ENCODE results near the gene CD247. TPM values are rescaled to one million over a fixed set of nuclear protein-coding genes. Genes with fewer than 3 reads are reported as not detected.

The CD247 gene
- total and polyA plus RNA-seq, 2 of the 4 experiments (the other 2 are of a cell fraction): not detected

GRCh38 chr1:167467752-167468151 is 50.6 kb downstream of the CD247 start:
- no peak overlapping the region for H3K4ac ChIP-seq (ENCODE audit: low read depth, low read length)
- H4K20me1 ChIP-seq (ENCODE audit: insufficient read depth, low read length): no peaks in the 10 kb centered on the region
- no peak overlapping the region for H2BK120ac ChIP-seq (ENCODE audit: low read depth, low read length)
- no peak overlapping the region for H3K27ac ChIP-seq (ENCODE audit: insufficient read depth, low read length)
- H3K4me3 ChIP-seq (ENCODE audit: insufficient read depth, low read depth, low read length): no peak overlapping the region
- ChIA-PET CTCF (interaction anchor here (0.8 kb wide), 2 partner anchors 10 to 1719 kb away, joined by 3 to 5 read pairs; no protein-coding TSS in a partner anchor), POLR2A (ENCODE audit: unreplicated experiment) (interaction anchor here (1.1 kb wide), 1 partner anchor 24 kb away, joined by 5 read pairs; no protein-coding TSS in a partner anchor)
- DNase-seq: no peak
- H4K91ac ChIP-seq (ENCODE audit: insufficient read depth, low read depth, low read length): no peak overlapping the region
- dilution Hi-C loops (cut with HindIII; ENCODE audit: low sequenced_read_pairs, unreplicated experiment): no loop called here
- in situ Hi-C loops (cut with MboI; ENCODE audit: low sequenced_read_pairs): no loop called here
- ATAC-seq (ENCODE audit: low read depth): no peak
- H3K4me1 ChIP-seq (ENCODE audit: control insufficient read depth, insufficient read depth, low read length): no peaks in the 10 kb centered on the region; the same call in 1 of the 2 replicates
- no peaks in the 10 kb centered on the region for H3K9me1 ChIP-seq (ENCODE audit: insufficient read depth, low read length)
- H3K36me3 ChIP-seq (ENCODE audit: control insufficient read depth, insufficient read depth, low read length): no peaks in the 10 kb centered on the region
- no peak overlapping the region for H3K18ac ChIP-seq (ENCODE audit: low read depth, low read length)
- no CpG with 5 or more reads among the region's 9 CpGs for WGBS, 2 experiments (ENCODE audit: extremely low coverage in 2 of 2, insufficient read length in 1 of 2)
- H3K14ac ChIP-seq (replicated peaks; ENCODE audit: low read depth, low read length): no peak overlapping the region
- no TSS peak for BruUV-seq (replicated peaks)
- H3K9me3 ChIP-seq (ENCODE audit: control insufficient read depth, insufficient read depth, low read length): no peaks in the 10 kb centered on the region
- peaks cover 23% of the 10 kb centered on the region for H3K27me3 ChIP-seq (ENCODE audit: control insufficient read depth, insufficient read depth, low read length)
- H3K9ac ChIP-seq (ENCODE audit: low read depth, low read length): no peak overlapping the region
- intact Hi-C loops (cut with micrococcal nuclease): no loop called here
- H3K79me1 ChIP-seq (ENCODE audit: low read depth in 1 of 2, low read length in 2 of 2): no peaks in the 10 kb centered on the region
- H2BK20ac ChIP-seq (ENCODE audit: low read depth, low read length): no peak overlapping the region
- no peak overlapping the region for H3K56ac ChIP-seq (ENCODE audit: extremely low read depth, insufficient read depth, low read length)
- H2AK5ac ChIP-seq (ENCODE audit: low read depth, low read length): no peak overlapping the region
- no peak overlapping the region for H2AFZ ChIP-seq (replicated peaks; ENCODE audit: low read length, poor library complexity)
- no peak overlapping the region for H3K4me2 ChIP-seq (ENCODE audit: low read depth, low read length)
- no peak overlapping the region for H4K5ac ChIP-seq (ENCODE audit: low read depth, low read length)
- TF ChIP-seq SMC3 (IDR thresholded peaks at IDR 0.05; ENCODE audit: low read depth, low read length) (no peak), RFX5 (IDR thresholded peaks at IDR 0.05; ENCODE audit: low read depth, low read length) (no peak), CEBPB (IDR thresholded peaks at IDR 0.05; ENCODE audit: low read depth, low read length) (no peak), CHD1 (IDR thresholded peaks at IDR 0.05; ENCODE audit: low read depth, low read length) (no peak), RCOR1 (IDR thresholded peaks at IDR 0.05; ENCODE audit: insufficient replicate concordance, low read length) (no peak), MAZ (IDR thresholded peaks at IDR 0.05; ENCODE audit: borderline replicate concordance, low read depth, low read length) (no peak), MAFK (IDR thresholded peaks at IDR 0.05; ENCODE audit: low read depth, low read length) (no peak), POLR2A (IDR thresholded peaks at IDR 0.05; ENCODE audit: low read depth, low read length) (no peak), RAD21 (IDR thresholded peaks at IDR 0.05; ENCODE audit: low read length) (no peak)
- TF ChIP-seq, protein P1, sequence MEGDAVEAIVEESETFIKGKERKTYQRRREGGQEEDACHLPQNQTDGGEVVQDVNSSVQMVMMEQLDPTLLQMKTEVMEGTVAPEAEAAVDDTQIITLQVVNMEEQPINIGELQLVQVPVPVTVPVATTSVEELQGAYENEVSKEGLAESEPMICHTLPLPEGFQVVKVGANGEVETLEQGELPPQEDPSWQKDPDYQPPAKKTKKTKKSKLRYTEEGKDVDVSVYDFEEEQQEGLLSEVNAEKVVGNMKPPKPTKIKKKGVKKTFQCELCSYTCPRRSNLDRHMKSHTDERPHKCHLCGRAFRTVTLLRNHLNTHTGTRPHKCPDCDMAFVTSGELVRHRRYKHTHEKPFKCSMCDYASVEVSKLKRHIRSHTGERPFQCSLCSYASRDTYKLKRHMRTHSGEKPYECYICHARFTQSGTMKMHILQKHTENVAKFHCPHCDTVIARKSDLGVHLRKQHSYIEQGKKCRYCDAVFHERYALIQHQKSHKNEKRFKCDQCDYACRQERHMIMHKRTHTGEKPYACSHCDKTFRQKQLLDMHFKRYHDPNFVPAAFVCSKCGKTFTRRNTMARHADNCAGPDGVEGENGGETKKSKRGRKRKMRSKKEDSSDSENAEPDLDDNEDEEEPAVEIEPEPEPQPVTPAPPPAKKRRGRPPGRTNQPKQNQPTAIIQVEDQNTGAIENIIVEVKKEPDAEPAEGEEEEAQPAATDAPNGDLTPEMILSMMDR (conservative IDR thresholded peaks at IDR 0.05; ENCODE audit: low read depth, low read length): no peak
- TF ChIP-seq, protein P2, sequence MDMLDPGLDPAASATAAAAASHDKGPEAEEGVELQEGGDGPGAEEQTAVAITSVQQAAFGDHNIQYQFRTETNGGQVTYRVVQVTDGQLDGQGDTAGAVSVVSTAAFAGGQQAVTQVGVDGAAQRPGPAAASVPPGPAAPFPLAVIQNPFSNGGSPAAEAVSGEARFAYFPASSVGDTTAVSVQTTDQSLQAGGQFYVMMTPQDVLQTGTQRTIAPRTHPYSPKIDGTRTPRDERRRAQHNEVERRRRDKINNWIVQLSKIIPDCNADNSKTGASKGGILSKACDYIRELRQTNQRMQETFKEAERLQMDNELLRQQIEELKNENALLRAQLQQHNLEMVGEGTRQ (IDR thresholded peaks at IDR 0.05; ENCODE audit: low read depth, low read length): no peak
- no peak overlapping the region for H2BK15ac ChIP-seq (ENCODE audit: low read depth, low read length)
- no peak overlapping the region for H2AK9ac ChIP-seq (replicated peaks; ENCODE audit: low read depth, low read length, poor library complexity)
- no peak overlapping the region for H2BK5ac ChIP-seq (ENCODE audit: low read depth, low read length, poor library complexity, severe bottlenecking)
- no peak overlapping the region for H4K8ac ChIP-seq (ENCODE audit: low read depth in 2 of 2, low read length in 2 of 2)
- H3K23ac ChIP-seq (ENCODE audit: low read depth, low read length): no peak overlapping the region
